HCT116 (cell line): ENCODE data around the gene AHRR. TPM values are rescaled to one million over a fixed set of nuclear protein-coding genes. Genes with fewer than 3 reads are reported as not detected.

Experiments used
- ATAC-seq: fragments of 200-7000 bp; cut with Tn5 transposase; 2 replicates; pipeline ENCODE4 v1.9.1; 2020; ENCODE audit warnings: mild to moderate bottlenecking, moderate library complexity
- BruUV-seq: library from RNA; stranded (reverse); fragments of 400-500 nt; replicated peaks from 2 replicates; lab custom pipeline; 2021; lab: Mats Ljungman, UMichigan
- CTCF ChIA-PET: fragments of 300-600 bp; sonication (Branson Sonifier 250); formaldehyde crosslinking; loops from one replicate; lab custom pipeline; 2021; ENCODE audit warnings: antibody characterized with exemption; lab: Charles Lee
- POLR2A ChIA-PET: fragments of 300-600, 350-600 bp; sonication (Branson Sonifier 250); formaldehyde crosslinking; loops from one replicate; lab custom pipeline; 2021; ENCODE audit warnings: antibody characterized with exemption; lab: Charles Lee
- RAD21 ChIA-PET, 2 experiments: fragments of 300-600 bp; sonication (Branson Sonifier 250); formaldehyde crosslinking; loops; one replicate each; lab custom pipeline; 2023; ENCODE audit warnings: low total read pairs in 2 of 2; ENCODE audit not compliant: uncharacterized antibody in 2 of 2, unreplicated experiment in 2 of 2, low non-redundant PET in 1 of 2; lab: Charles Lee
- DNase-seq: peaks from one replicate; pipeline ENCODE4 v3.0.0-alpha.2; 2010; ENCODE audit warnings: low read depth, low spot score
- H2AFZ ChIP-seq: fragments of 200-600 bp; shearing (Covaris generic), sonication (generic); 2 replicates; pipeline ENCODE4 v1.6.1; 2017; ENCODE audit warnings: low read depth, mixed run types, mixed read lengths, antibody characterized with exemption, low read length; ENCODE audit not compliant: poor library complexity, severe bottlenecking
- H3K27ac ChIP-seq: 2 replicates; pipeline ENCODE4 v1.5.1; 2012; ENCODE audit warnings: low read depth, low read length
- H3K27me3 ChIP-seq: fragments of 200-600 bp; sonication (generic); 2 replicates; pipeline ENCODE4 v1.6.1; 2016; ENCODE audit warnings: mixed run types, low read length, mixed read lengths; ENCODE audit not compliant: insufficient read depth
- H3K36me3 ChIP-seq, 2 experiments: fragments of 200-500 bp in 1 of 2; fragments of 200-600 bp in 1 of 2; sonication (Bioruptor generic) in 1 of 2; sonication (generic) in 1 of 2; 2 replicates each; pipeline versions ENCODE4 v1.5.1 to v1.6.1; 2014 to 2016; ENCODE audit warnings: low read length in 2 of 2, inconsistent platforms in 1 of 2, mixed read lengths in 1 of 2, mixed run types in 1 of 2; ENCODE audit not compliant: insufficient read depth in 2 of 2, control insufficient read depth in 1 of 2
- H3K4me1 ChIP-seq, 2 experiments: fragments of 200-600 bp in 1 of 2; sonication (generic) in 1 of 2; 2 replicates each; pipeline versions ENCODE4 v1.5.1 to v1.6.1; 2012 to 2017; ENCODE audit warnings: low read length in 2 of 2, inconsistent platforms in 1 of 2, mild to moderate bottlenecking in 1 of 2, mixed read lengths in 1 of 2, mixed run types in 1 of 2, moderate library complexity in 1 of 2; ENCODE audit not compliant: insufficient read depth in 2 of 2, control insufficient read depth in 1 of 2
- H3K4me2 ChIP-seq: fragments of 200-600 bp; sonication (generic); 2 replicates; pipeline ENCODE4 v1.6.1; 2017; ENCODE audit warnings: mixed run types, low read length, mixed read lengths
- H3K4me3 ChIP-seq, 2 experiments: fragments of 200-600 bp in 1 of 2; sonication (generic) in 1 of 2; replicated peaks in 1 of 2; 2 replicates each; pipeline ENCODE4 v1.5.1; 2011 to 2016; ENCODE audit warnings: low read length in 2 of 2, control low read depth in 1 of 2, low read depth in 1 of 2, mild to moderate bottlenecking in 1 of 2, mixed read lengths in 1 of 2, mixed run types in 1 of 2
- H3K79me2 ChIP-seq: fragments of 200-600 bp; sonication (generic); 2 replicates; pipeline ENCODE4 v1.6.1; 2017; ENCODE audit warnings: mild to moderate bottlenecking, mixed run types, low read length, moderate library complexity, mixed read lengths; ENCODE audit not compliant: insufficient read depth
- H3K9ac ChIP-seq: fragments of 200-600 bp; sonication (generic); 2 replicates; pipeline ENCODE4 v1.6.1; 2016; ENCODE audit warnings: low read length, mixed read lengths
- H3K9me2 ChIP-seq: fragments of 200-600 bp; sonication (generic), shearing (Covaris generic); 2 replicates; pipeline ENCODE4 v1.6.1; 2017; ENCODE audit warnings: mixed run types, mild to moderate bottlenecking, moderate library complexity; ENCODE audit not compliant: insufficient read depth
- H3K9me3 ChIP-seq, 2 experiments: fragments of 200-500 bp in 1 of 2; fragments of 200-600 bp in 1 of 2; sonication (Bioruptor generic) in 1 of 2; sonication (generic) in 1 of 2; 2 replicates each; pipeline ENCODE4 v1.6.1; 2014 to 2017; ENCODE audit warnings: low read length in 2 of 2, mixed read lengths in 2 of 2, inconsistent platforms in 1 of 2, low read depth in 1 of 2, mild to moderate bottlenecking in 1 of 2, mixed run types in 1 of 2, moderate library complexity in 1 of 2; ENCODE audit not compliant: control insufficient read depth in 1 of 2, insufficient read depth in 1 of 2
- H4K20me1 ChIP-seq: fragments of 200-600 bp; sonication (generic), shearing (Covaris generic); 2 replicates; pipeline ENCODE4 v1.6.1; 2017; ENCODE audit warnings: mixed run types, mild to moderate bottlenecking, moderate library complexity; ENCODE audit not compliant: insufficient read depth
- CEBPB ChIP-seq: IDR thresholded peaks from 2 replicates; pipeline ENCODE4 v1.6.1; 2012; ENCODE audit warnings: low read depth
- EGR1 ChIP-seq: IDR thresholded peaks from 2 replicates; pipeline ENCODE4 v1.6.1; 2012; ENCODE audit warnings: low read depth
- ELF1 ChIP-seq: IDR thresholded peaks from 2 replicates; pipeline ENCODE4 v1.6.1; 2012; ENCODE audit warnings: low read depth, borderline replicate concordance
- POLR2AphosphoS5 ChIP-seq: IDR thresholded peaks from 2 replicates; pipeline ENCODE4 v1.6.1; 2011; ENCODE audit warnings: mild to moderate bottlenecking, low read depth, low read length, moderate library complexity
- SIN3A ChIP-seq: IDR thresholded peaks from 2 replicates; pipeline ENCODE4 v1.6.1; 2012; ENCODE audit warnings: low read depth
- SP1 ChIP-seq: IDR thresholded peaks from 2 replicates; pipeline ENCODE4 v1.6.1; 2012; ENCODE audit warnings: low read depth
- TCF7L2 ChIP-seq: IDR thresholded peaks from 2 replicates; pipeline ENCODE4 v1.7.0; 2011; ENCODE audit warnings: borderline replicate concordance, inconsistent platforms; ENCODE audit not compliant: insufficient read depth, insufficient read length; ENCODE audit errors: extremely low read depth
- intact Hi-C: fragments of 100-400 bp; cut with micrococcal nuclease; formaldehyde crosslinking; loops from 2 replicates; pipeline ENCODE4 v1.10.0; 2022
- total RNA-seq: library from RNA; stranded (reverse); gene quantifications from one replicate; pipeline ENCODE4 v1.2.1, GENCODE V29; 2021; ENCODE audit not compliant: unreplicated experiment
- TF ChIP-seq, protein P1 (sequence below): IDR thresholded peaks from 2 replicates; pipeline ENCODE4 v1.6.1; 2012
- TF ChIP-seq, protein P2 (sequence below): IDR thresholded peaks from 2 replicates; pipeline ENCODE4 v1.6.1; 2011; ENCODE audit warnings: mild to moderate bottlenecking, low read length, moderate library complexity; ENCODE audit not compliant: insufficient replicate concordance; ENCODE audit errors: extremely low read depth

The AHRR gene
- total RNA-seq, 1 experiment from 2014 or later: 12.7 TPM

DNA sequence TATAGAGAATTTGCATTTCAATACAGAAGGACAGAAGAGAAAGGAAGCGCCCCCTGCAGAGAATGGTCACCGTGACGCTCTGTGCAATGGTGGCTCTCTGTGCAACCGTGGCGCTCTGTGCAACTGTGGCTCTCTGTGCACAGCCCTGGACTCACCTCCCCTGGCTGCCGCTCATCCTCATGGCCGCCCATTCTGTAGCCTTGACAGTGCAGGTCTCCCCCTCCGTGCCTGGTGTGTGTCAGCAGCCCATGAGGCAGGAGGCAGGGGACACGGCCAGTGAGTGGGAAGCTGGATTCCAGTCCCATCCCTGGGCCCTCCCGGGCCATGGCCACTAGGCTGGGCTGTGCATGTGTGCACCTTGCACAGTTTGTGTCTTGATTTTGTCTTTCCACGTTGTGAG is 133.4 kb downstream of the AHRR start:
- H3K36me3 ChIP-seq: peaks cover 19 to 45% of the 10 kb centered on the region in 2 experiments
- no peak for TF ChIP-seq SP1
- no peak for TF ChIP-seq CEBPB
- TF ChIP-seq EGR1: no peak
- no peak for TF ChIP-seq ELF1
- TF ChIP-seq, protein P1, sequence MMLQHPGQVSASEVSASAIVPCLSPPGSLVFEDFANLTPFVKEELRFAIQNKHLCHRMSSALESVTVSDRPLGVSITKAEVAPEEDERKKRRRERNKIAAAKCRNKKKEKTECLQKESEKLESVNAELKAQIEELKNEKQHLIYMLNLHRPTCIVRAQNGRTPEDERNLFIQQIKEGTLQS: no peak
- no peak for TF ChIP-seq TCF7L2
- no peaks in the 10 kb centered on the region for H3K9me2 ChIP-seq
- H3K27ac ChIP-seq: no peak overlapping the region
- H3K79me2 ChIP-seq: peaks cover 75% of the 10 kb centered on the region
- DNase-seq (no peak), ATAC-seq (0 out of 2 replicates have a peak, but pooled peaks have one; percentile 25)
- POLR2A ChIA-PET: no interaction called here
- BruUV-seq: no TSS peak
- H3K9ac ChIP-seq: no peak overlapping the region
- H3K9me3 ChIP-seq: peaks cover 0 to 10% of the 10 kb centered on the region in 2 experiments; a peak in 1 of 4 replicates
- no peaks in the 10 kb centered on the region for H4K20me1 ChIP-seq
- RAD21 ChIA-PET: no interaction called here
- no peak overlapping the region for H2AFZ ChIP-seq
- H3K4me3 ChIP-seq: no peak overlapping the region
- peaks cover 0 to 12% of the 10 kb centered on the region in 2 experiments; a peak in 2 of 4 replicates for H3K4me1 ChIP-seq
- intact Hi-C loops: loop anchor here (10.0 kb wide), 1 partner anchor 160 kb away; the partner anchor contains the start of gene CEP72
- H3K4me2 ChIP-seq: no peak overlapping the region
- no peaks in the 10 kb centered on the region for H3K27me3 ChIP-seq
- CTCF ChIA-PET: interaction anchor here (0.7 kb wide), 1 partner anchor 8 kb away, joined by 4 read pairs; no protein-coding TSS in a partner anchor

DNA sequence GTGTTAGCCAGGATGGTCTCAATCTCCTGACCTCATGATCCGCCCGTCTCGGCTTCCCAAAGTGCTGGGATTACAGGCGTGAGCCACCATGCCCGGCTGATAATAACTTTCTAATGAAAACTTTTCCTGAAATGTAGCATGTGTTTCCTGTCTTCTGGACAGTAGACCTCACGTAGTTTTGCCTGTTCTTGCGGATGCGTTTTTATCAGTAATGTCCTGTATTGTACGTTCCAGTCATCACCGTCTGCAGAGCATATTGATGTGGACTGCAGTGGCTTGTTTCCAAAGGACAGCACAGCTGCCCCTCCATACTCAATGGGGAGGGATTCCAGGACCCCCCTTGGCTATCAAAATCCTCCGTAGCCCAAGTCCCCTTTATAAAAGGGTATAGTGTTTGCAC is 134.3 kb downstream of the AHRR start:
- no peak for TF ChIP-seq SIN3A
- no peak for TF ChIP-seq POLR2AphosphoS5
- TF ChIP-seq, protein P2, sequence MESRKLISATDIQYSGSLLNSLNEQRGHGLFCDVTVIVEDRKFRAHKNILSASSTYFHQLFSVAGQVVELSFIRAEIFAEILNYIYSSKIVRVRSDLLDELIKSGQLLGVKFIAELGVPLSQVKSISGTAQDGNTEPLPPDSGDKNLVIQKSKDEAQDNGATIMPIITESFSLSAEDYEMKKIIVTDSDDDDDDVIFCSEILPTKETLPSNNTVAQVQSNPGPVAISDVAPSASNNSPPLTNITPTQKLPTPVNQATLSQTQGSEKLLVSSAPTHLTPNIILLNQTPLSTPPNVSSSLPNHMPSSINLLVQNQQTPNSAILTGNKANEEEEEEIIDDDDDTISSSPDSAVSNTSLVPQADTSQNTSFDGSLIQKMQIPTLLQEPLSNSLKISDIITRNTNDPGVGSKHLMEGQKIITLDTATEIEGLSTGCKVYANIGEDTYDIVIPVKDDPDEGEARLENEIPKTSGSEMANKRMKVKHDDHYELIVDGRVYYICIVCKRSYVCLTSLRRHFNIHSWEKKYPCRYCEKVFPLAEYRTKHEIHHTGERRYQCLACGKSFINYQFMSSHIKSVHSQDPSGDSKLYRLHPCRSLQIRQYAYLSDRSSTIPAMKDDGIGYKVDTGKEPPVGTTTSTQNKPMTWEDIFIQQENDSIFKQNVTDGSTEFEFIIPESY: no peak
- no peak for TF ChIP-seq ELF1
- ChIA-PET POLR2A (no interaction called here), RAD21 (no interaction called here), CTCF (interaction anchor here (0.7 kb wide), 1 partner anchor 9 kb away, joined by 4 read pairs; no protein-coding TSS in a partner anchor)
- ATAC-seq: no peak
- H4K20me1 ChIP-seq: no peaks in the 10 kb centered on the region
- peaks cover 69% of the 10 kb centered on the region for H3K79me2 ChIP-seq
- H3K9me2 ChIP-seq: no peaks in the 10 kb centered on the region
- peaks cover 0 to 12% of the 10 kb centered on the region in 2 experiments; a peak in 2 of 4 replicates for H3K4me1 ChIP-seq
- no peak overlapping the region for H2AFZ ChIP-seq
- BruUV-seq: no TSS peak
- peaks cover 0 to 10% of the 10 kb centered on the region in 2 experiments; a peak in 1 of 4 replicates for H3K9me3 ChIP-seq
- no peak overlapping the region for H3K4me3 ChIP-seq
- no peak overlapping the region for H3K4me2 ChIP-seq
- H3K27me3 ChIP-seq: no peaks in the 10 kb centered on the region
- no peak overlapping the region for H3K9ac ChIP-seq
- H3K36me3 ChIP-seq: peaks cover 19 to 39% of the 10 kb centered on the region in 2 experiments
- intact Hi-C loops: loop anchor here (10.0 kb wide), 1 partner anchor 159 kb away; the partner anchor contains the start of gene CEP72
- no peak for DNase-seq
- no peak overlapping the region for H3K27ac ChIP-seq
